Measurements from ENCODE around the gene MINDY3.

MINDY3 gene

GRCh38 chr10:15804109-15804508 is 56.2 kb downstream of the MINDY3 start:
- DNase-seq: no peak

- no peak for DNase-seq
Measured at GRCh38 chr10:15802375-15802949, 57.8 kb downstream of the MINDY3 start.

GRCh38 chr10:15801641-15802040 is 58.7 kb downstream of the MINDY3 start:
- no peak for DNase-seq

- DNase-seq: no peak
Measured at GRCh38 chr10:15801147-15801546, 59.2 kb downstream of the MINDY3 start.

- DNase-seq: no peak
Measured at GRCh38 chr10:15797346-15797745, 63.0 kb downstream of the MINDY3 start.

GRCh38 chr10:15796762-15797161 is 63.5 kb downstream of the MINDY3 start:
- no peak for DNase-seq

- DNase-seq: no peak
Measured at GRCh38 chr10:15796098-15796759, 64.1 kb downstream of the MINDY3 start.

GRCh38 chr10:15795036-15795792 is 65.1 kb downstream of the MINDY3 start:
- no peak for DNase-seq

- DNase-seq: no peak
Measured at GRCh38 chr10:15794569-15794968, 65.7 kb downstream of the MINDY3 start.

- DNase-seq: no peak
Measured at GRCh38 chr10:15793664-15794063, 66.6 kb downstream of the MINDY3 start.

GRCh38 chr10:15792777-15793176 is 67.5 kb downstream of the MINDY3 start:
- DNase-seq: no peak

- no peak for DNase-seq
Measured at GRCh38 chr10:15791816-15792524, 68.3 kb downstream of the MINDY3 start.

- DNase-seq: no peak
Measured at GRCh38 chr10:15789793-15790525, 70.3 kb downstream of the MINDY3 start.

- no peak for DNase-seq
Measured at GRCh38 chr10:15787426-15787825, 72.9 kb downstream of the MINDY3 start.

GRCh38 chr10:15784662-15785300 is 75.5 kb downstream of the MINDY3 start:
- no peak for DNase-seq

GRCh38 chr10:15783941-15784636 is 76.2 kb downstream of the MINDY3 start:
- no peak for DNase-seq

GRCh38 chr10:15782851-15783250 is 77.5 kb downstream of the MINDY3 start:
- DNase-seq: no peak

GRCh38 chr10:15781381-15781960 is 78.8 kb downstream of the MINDY3 start:
- DNase-seq: no peak

GRCh38 chr10:15780353-15781135 is 79.8 kb downstream of the MINDY3 start:
- DNase-seq: no peak

- no peak for DNase-seq
Measured at GRCh38 chr10:15775513-15775912, 84.8 kb downstream of the MINDY3 start.

Data from activated CD8-positive, alpha-beta memory T cell treated with anti-CD3 and anti-CD28 coated beads for 24 hours (primary cell).